KMS-11 (cell line): ENCODE measurements around the gene ERC2.

Experiments
- H2AFZ ChIP-seq: fragments of 200-600 bp; sonication (generic); 2 replicates; pipeline ENCODE4 v1.6.1; 2016; ENCODE audit warnings: antibody characterized with exemption, mixed run types, low read depth
- H3K27ac ChIP-seq: fragments of 200-600 bp; sonication (generic); 2 replicates; pipeline ENCODE4 v1.6.1; 2016; ENCODE audit warnings: mild to moderate bottlenecking, mixed run types
- H3K27me3 ChIP-seq: fragments of 200-600 bp; sonication (generic); 2 replicates; pipeline ENCODE4 v1.6.1; 2017; ENCODE audit warnings: mild to moderate bottlenecking, low read depth, mixed run types, moderate library complexity; ENCODE audit not compliant: insufficient read depth
- H3K36me3 ChIP-seq: fragments of 200-600 bp; sonication (generic); 2 replicates; pipeline ENCODE4 v1.6.1; 2017; ENCODE audit warnings: mild to moderate bottlenecking, mixed run types; ENCODE audit not compliant: insufficient read depth
- H3K4me1 ChIP-seq: fragments of 200-600 bp; sonication (generic); 2 replicates; pipeline ENCODE4 v1.6.1; 2016; ENCODE audit warnings: mild to moderate bottlenecking, low read depth, mixed run types; ENCODE audit not compliant: poor library complexity, severe bottlenecking
- H3K4me2 ChIP-seq: fragments of 200-600 bp; sonication (generic); 2 replicates; pipeline ENCODE4 v1.7.0; 2016; ENCODE audit warnings: mild to moderate bottlenecking, mixed run types
- H3K4me3 ChIP-seq: fragments of 200-600 bp; sonication (generic); IDR thresholded peaks from 2 replicates; pipeline ENCODE4 v1.6.1; 2017; ENCODE audit warnings: low read depth, low read length, mixed read lengths; ENCODE audit not compliant: insufficient read depth
- H3K79me2 ChIP-seq: fragments of 200-600 bp; sonication (generic); 2 replicates; pipeline ENCODE4 v1.6.1; 2016; ENCODE audit warnings: low read depth, mixed run types; ENCODE audit not compliant: insufficient read depth
- H3K9ac ChIP-seq: fragments of 200-600 bp; sonication (generic); 2 replicates; pipeline ENCODE4 v1.6.1; 2016; ENCODE audit warnings: mild to moderate bottlenecking, mixed run types
- H4K20me1 ChIP-seq: fragments of 200-600 bp; sonication (generic); 2 replicates; pipeline ENCODE4 v1.6.1; 2016; ENCODE audit warnings: mild to moderate bottlenecking, mixed run types; ENCODE audit not compliant: insufficient read depth
- CTCF ChIP-seq: fragments of 200-600 bp; sonication (generic); conservative IDR thresholded peaks from 2 replicates; pipeline ENCODE4 v1.6.1; 2017; ENCODE audit warnings: low read depth, mild to moderate bottlenecking, antibody characterized with exemption, low read length, moderate library complexity, mixed read lengths

The ERC2 gene

GRCh38 chr3:56190771-56191305 lies 277.4 kb downstream of the ERC2 start:
- H2AFZ ChIP-seq, result no peak overlapping the region
- no peaks in the 10 kb centered on the region for H3K27me3 ChIP-seq
- H4K20me1 ChIP-seq, result no peaks in the 10 kb centered on the region
- H3K79me2 ChIP-seq, result no peaks in the 10 kb centered on the region
- H3K4me1 ChIP-seq, result peaks cover 10% of the 10 kb centered on the region
- TF ChIP-seq CTCF, result no peak
- H3K4me2 ChIP-seq, result no peak overlapping the region
- no peaks in the 10 kb centered on the region for H3K36me3 ChIP-seq
- no peak overlapping the region for H3K4me3 ChIP-seq
- H3K9ac ChIP-seq, result no peak overlapping the region
- H3K27ac ChIP-seq, result no peak overlapping the region

- TF ChIP-seq CTCF, result no peak
- no peak overlapping the region for H3K27ac ChIP-seq
- H4K20me1 ChIP-seq, result no peaks in the 10 kb centered on the region
- H3K79me2 ChIP-seq, result no peaks in the 10 kb centered on the region
- H3K27me3 ChIP-seq, result no peaks in the 10 kb centered on the region
- peaks cover 10% of the 10 kb centered on the region for H3K4me1 ChIP-seq
- H3K4me2 ChIP-seq, result no peak overlapping the region
- no peak overlapping the region for H2AFZ ChIP-seq
- no peaks in the 10 kb centered on the region for H3K36me3 ChIP-seq
- no peak overlapping the region for H3K9ac ChIP-seq
- no peak overlapping the region for H3K4me3 ChIP-seq
Observed at GRCh38 chr3:56190130-56190529, 278.1 kb downstream of the ERC2 start.

GRCh38 chr3:56189536-56189935 lies 278.7 kb downstream of the ERC2 start:
- H3K4me3 ChIP-seq, result no peak overlapping the region
- H4K20me1 ChIP-seq, result no peaks in the 10 kb centered on the region
- no peak overlapping the region for H3K9ac ChIP-seq
- H3K36me3 ChIP-seq, result no peaks in the 10 kb centered on the region
- H3K4me1 ChIP-seq, result peaks cover 10% of the 10 kb centered on the region
- TF ChIP-seq CTCF, result no peak
- no peak overlapping the region for H2AFZ ChIP-seq
- H3K27ac ChIP-seq, result no peak overlapping the region
- no peaks in the 10 kb centered on the region for H3K79me2 ChIP-seq
- no peaks in the 10 kb centered on the region for H3K27me3 ChIP-seq
- no peak overlapping the region for H3K4me2 ChIP-seq

GRCh38 chr3:56188201-56188600 lies 280.1 kb downstream of the ERC2 start:
- H3K4me1 ChIP-seq, result peaks cover 10% of the 10 kb centered on the region
- H3K79me2 ChIP-seq, result no peaks in the 10 kb centered on the region
- no peak overlapping the region for H3K9ac ChIP-seq
- H3K4me3 ChIP-seq, result no peak overlapping the region
- no peak for TF ChIP-seq CTCF
- H2AFZ ChIP-seq, result no peak overlapping the region
- no peaks in the 10 kb centered on the region for H3K36me3 ChIP-seq
- H3K4me2 ChIP-seq, result no peak overlapping the region
- H3K27ac ChIP-seq, result no peak overlapping the region
- no peaks in the 10 kb centered on the region for H4K20me1 ChIP-seq
- H3K27me3 ChIP-seq, result no peaks in the 10 kb centered on the region
